ENCODE data around the gene IFNGR1.
A peak's percentile ranks its signal among the peaks of the same experiment; 100 is the strongest.

IFNGR1 gene

GRCh38 chr6:137172734-137173431 is 46.3 kb downstream of the IFNGR1 start:
- no peak for DNase-seq

GRCh38 chr6:137171824-137172733 is 47.1 kb downstream of the IFNGR1 start:
- DNase-seq: no peak

GRCh38 chr6:137171053-137171374 is 48.2 kb downstream of the IFNGR1 start:
- no peak for DNase-seq

GRCh38 chr6:137170266-137171052 is 48.7 kb downstream of the IFNGR1 start:
- DNase-seq: no peak

- no peak for DNase-seq
These were observed 51.3 kb downstream of the IFNGR1 start for GRCh38 chr6:137167702-137168377.

- DNase-seq: no peak
These were observed 52.7 kb downstream of the IFNGR1 start for GRCh38 chr6:137166247-137167098.

GRCh38 chr6:137165375-137166246 is 53.6 kb downstream of the IFNGR1 start:
- no peak for DNase-seq

GRCh38 chr6:137163732-137164318 is 55.4 kb downstream of the IFNGR1 start:
- DNase-seq: no peak

- DNase-seq: no peak
These were observed 56.4 kb downstream of the IFNGR1 start for GRCh38 chr6:137162692-137163306.

- DNase-seq: no peak
These were observed 57.2 kb downstream of the IFNGR1 start for GRCh38 chr6:137161949-137162348.

GRCh38 chr6:137160763-137161162 is 58.4 kb downstream of the IFNGR1 start:
- DNase-seq: no peak

- DNase-seq: no peak
These were observed 59.3 kb downstream of the IFNGR1 start for GRCh38 chr6:137159912-137160311.

GRCh38 chr6:137157601-137158000 is 61.6 kb downstream of the IFNGR1 start:
- DNase-seq: peak; percentile 49

GRCh38 chr6:137156650-137157049 is 62.5 kb downstream of the IFNGR1 start:
- DNase-seq: no peak

GRCh38 chr6:137155830-137156229 is 63.4 kb downstream of the IFNGR1 start:
- DNase-seq: no peak

GRCh38 chr6:137150072-137150471 is 69.1 kb downstream of the IFNGR1 start:
- no peak for DNase-seq

- DNase-seq: no peak
These were observed 70.2 kb downstream of the IFNGR1 start for GRCh38 chr6:137149035-137149393.

GRCh38 chr6:137148306-137149034 is 70.7 kb downstream of the IFNGR1 start:
- no peak for DNase-seq

Data from eye (tissue), 1 donor.